ENCODE measurements around the gene NOL12. TPM values are rescaled to one million over a fixed set of nuclear protein-coding genes. Genes with fewer than 3 reads are reported as not detected.

Gene NOL12
- total RNA-seq, 1 donor from 2014 or later = 39.0 TPM

DNA sequence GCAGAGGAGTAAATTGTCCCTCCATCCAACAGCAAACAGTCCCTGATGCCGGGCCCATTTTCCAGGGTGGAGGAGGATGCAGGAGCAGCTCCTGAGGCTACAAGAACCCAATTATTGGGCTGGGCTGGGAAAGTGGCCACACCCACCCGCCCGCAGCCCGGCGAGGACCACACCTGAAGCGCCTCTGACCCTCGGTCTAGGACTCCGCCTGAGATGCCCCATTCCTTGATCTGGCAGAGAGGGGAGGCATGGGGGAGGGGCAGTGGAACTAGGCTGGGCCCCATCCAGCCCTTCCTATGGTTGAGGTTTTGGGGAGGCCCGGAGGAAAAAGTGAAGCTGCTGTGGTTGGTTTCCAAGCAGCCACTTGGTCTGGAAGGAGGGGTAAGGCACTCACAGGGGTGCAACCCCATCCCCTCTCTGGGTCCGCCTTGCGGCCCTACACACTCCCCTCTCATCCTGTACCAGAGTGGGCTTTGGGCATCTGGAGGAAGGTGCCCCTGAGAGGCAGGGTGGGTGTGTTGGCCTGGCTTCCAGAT is 13.2 kb upstream of the NOL12 start:
- no peak overlapping the region for H3K27ac Mint-ChIP-seq
- no peak overlapping the region for H3K4me3 Mint-ChIP-seq
- intact Hi-C loops (cut with micrococcal nuclease) = no loop called here
- CTCF ChIA-PET = interaction anchor here (1.5 kb wide), 1 partner anchor 10 kb away, joined by 4 read pairs; no protein-coding TSS in a partner anchor
- no peaks in the 10 kb centered on the region for H3K27me3 Mint-ChIP-seq
- POLR2A ChIA-PET = interaction anchor here (1.0 to 9.7 kb wide), 3 partner anchors 12 to 30 kb away, joined by 4 to 181 read pairs (median 9); partner anchors contain the start of genes NOL12 and PDXP
- no peaks in the 10 kb centered on the region for H3K9me3 Mint-ChIP-seq
- H3K36me3 Mint-ChIP-seq (ENCODE audit: low read depth) = peaks cover 6% of the 10 kb centered on the region
- TF ChIP-seq, protein P1, sequence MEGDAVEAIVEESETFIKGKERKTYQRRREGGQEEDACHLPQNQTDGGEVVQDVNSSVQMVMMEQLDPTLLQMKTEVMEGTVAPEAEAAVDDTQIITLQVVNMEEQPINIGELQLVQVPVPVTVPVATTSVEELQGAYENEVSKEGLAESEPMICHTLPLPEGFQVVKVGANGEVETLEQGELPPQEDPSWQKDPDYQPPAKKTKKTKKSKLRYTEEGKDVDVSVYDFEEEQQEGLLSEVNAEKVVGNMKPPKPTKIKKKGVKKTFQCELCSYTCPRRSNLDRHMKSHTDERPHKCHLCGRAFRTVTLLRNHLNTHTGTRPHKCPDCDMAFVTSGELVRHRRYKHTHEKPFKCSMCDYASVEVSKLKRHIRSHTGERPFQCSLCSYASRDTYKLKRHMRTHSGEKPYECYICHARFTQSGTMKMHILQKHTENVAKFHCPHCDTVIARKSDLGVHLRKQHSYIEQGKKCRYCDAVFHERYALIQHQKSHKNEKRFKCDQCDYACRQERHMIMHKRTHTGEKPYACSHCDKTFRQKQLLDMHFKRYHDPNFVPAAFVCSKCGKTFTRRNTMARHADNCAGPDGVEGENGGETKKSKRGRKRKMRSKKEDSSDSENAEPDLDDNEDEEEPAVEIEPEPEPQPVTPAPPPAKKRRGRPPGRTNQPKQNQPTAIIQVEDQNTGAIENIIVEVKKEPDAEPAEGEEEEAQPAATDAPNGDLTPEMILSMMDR (IDR thresholded peaks at IDR 0.05) = no peak
- peaks cover 54% of the 10 kb centered on the region for H3K4me1 Mint-ChIP-seq
- DNase-seq (no peak), ATAC-seq (ENCODE audit: low read depth) (no peak)

GRCh38 chr22:37674248-37674647 is 11.9 kb upstream of the NOL12 start:
- Mint-ChIP-seq H3K36me3 (ENCODE audit: low read depth) (peaks cover 6% of the 10 kb centered on the region), H3K4me3 (peak overlapping the region; percentile 16), H3K4me1 (peaks cover 58% of the 10 kb centered on the region), H3K9me3 (no peaks in the 10 kb centered on the region), H3K27me3 (no peaks in the 10 kb centered on the region), H3K27ac (peak overlapping the region; percentile 50)
- intact Hi-C loops (cut with micrococcal nuclease) = no loop called here
- POLR2A ChIA-PET = interaction anchor here (0.7 to 9.7 kb wide), 7 partner anchors 13 to 188 kb away, joined by 3 to 181 read pairs (median 54); partner anchors contain the start of genes GGA1 and PDXP
- DNase-seq (no peak), ATAC-seq (ENCODE audit: low read depth) (no peak)
- TF ChIP-seq, protein P1 (IDR thresholded peaks at IDR 0.05) = no peak
- CTCF ChIA-PET = interaction anchor here (1.9 to 5.0 kb wide), 4 partner anchors 13 to 66 kb away, joined by 8 to 46 read pairs (median 18); partner anchors contain the start of genes GGA1 and PDXP

DNA sequence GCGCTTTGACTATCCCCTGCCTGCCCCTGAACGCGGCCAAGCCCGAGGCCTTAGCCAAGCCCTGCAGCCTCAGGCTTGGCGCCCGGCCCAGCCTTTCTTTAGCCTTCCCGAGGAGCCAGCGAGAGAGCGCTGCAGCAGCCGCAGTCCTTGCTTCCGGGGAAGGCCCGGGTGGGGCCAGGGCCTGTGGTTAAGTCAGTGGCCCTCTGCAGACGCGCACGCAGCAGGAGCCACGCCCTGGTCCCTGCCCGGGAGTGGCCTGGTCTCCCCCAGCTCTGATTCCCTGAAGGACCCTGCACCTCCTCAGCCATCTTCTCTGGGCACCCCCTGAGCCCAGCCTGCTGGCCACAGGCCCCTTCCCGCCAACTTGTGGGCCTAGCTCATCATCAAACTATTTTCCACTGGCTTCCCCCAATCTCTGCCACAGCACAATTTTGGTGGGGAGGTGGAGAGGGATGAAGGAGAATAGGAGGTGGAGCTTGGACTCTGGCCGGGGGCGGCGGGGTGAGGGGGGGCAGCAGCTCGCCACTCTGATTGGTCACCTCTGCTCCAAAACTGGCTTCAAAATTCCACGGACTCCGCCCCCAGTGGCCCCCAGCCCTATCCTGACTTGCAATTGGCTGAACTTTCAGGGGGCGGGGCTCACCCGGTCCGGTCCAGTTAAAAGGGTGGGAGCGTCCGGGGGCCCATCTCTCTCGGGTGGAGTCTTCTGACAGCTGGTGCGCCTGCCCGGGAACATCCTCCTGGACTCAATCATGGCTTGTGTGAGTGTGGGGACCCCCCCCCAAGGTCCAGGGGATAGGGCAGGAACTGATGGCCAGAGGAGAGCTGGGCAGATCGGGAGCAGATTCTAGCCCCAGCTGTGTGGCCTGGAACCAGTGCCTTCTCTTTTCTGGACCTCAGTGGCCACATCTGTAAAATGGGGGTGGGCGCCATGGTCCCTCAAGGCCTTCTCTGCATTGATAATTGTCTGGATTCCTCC is 10.9 kb upstream of the NOL12 start, which contains the start of gene LGALS1:
TSS of gene LGALS1 (plus strand) at position 686 of the 979 bp plus-strand sequence. CDS start at position 753, 67 bp downstream.
- intact Hi-C loops (cut with micrococcal nuclease) = no loop called here
- Mint-ChIP-seq H3K27ac (peak within 1 kb of the TSS; percentile 91), H3K4me1 (peaks cover 62% of the 10 kb centered on the region), H3K9me3 (no peaks in the 10 kb centered on the region), H3K36me3 (ENCODE audit: low read depth) (peaks cover 8% of the 10 kb centered on the region), H3K4me3 (peak within 1 kb of the TSS; percentile 84), H3K27me3 (no peaks in the 10 kb centered on the region)
- CTCF ChIA-PET = interaction anchor here (1.1 to 5.0 kb wide), 6 partner anchors 11 to 67 kb away, joined by 5 to 46 read pairs (median 9); partner anchors contain the start of genes GGA1, NOL12 and PDXP
- ATAC-seq (ENCODE audit: low read depth) (peak; percentile 43), DNase-seq (peak; percentile 60)
- POLR2A ChIA-PET = interaction anchor here (0.6 to 9.7 kb wide), 13 partner anchors 8 to 1297 kb away, joined by 3 to 181 read pairs (median 8); partner anchors contain the start of genes GGA1, NOL12, PDXP and SH3BP1
- TF ChIP-seq, protein P1 (IDR thresholded peaks at IDR 0.05) = no peak

DNA sequence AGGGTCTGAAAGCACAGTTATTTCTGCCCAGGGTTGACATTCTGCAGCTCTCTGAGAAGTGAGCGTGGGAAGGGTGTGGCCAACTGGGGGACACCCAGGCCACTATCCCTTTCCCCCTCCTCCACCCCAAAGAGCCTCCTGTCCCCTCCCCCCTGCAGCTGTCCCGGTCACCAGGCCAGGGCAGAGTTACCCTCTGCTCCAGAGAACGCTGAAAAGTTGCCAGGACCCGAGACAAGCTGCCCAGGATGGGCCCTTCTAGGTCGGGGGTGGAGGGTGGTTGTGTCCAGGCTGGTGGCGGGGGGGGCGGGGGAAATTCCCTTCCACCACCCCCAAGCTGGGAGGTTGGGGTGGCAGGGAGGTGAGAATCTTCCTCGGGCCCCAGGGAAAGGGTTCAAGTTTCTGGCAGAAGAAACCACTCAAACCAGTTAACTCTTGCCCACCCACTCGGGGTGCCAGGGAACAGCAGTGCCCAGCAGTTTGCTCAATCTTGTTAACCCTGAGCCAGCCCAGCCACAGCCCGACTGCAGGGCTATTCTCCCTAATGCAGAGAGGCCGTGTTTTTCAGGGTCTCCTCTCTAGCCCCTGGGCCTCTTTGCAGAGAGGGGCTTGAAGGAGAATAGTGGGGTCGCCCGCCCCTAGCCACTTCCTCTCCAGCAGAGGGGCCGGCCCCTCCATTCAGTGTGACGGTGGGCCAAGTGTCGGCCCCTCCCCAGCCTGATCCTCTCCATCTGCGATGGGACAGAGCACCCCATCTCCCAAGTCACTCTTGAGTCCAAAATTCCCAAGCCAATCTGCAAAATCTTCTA is 10.0 kb upstream of the NOL12 start:
- TF ChIP-seq, protein P1 (IDR thresholded peaks at IDR 0.05) = no peak
- no peak for ATAC-seq (ENCODE audit: low read depth)
- Mint-ChIP-seq H3K9me3 (no peaks in the 10 kb centered on the region), H3K27me3 (no peaks in the 10 kb centered on the region), H3K4me3 (peak overlapping the region; percentile 84), H3K4me1 (peaks cover 61% of the 10 kb centered on the region), H3K27ac (peak overlapping the region; percentile 91), H3K36me3 (ENCODE audit: low read depth) (peaks cover 8% of the 10 kb centered on the region)
- no peak for DNase-seq
- POLR2A ChIA-PET = interaction anchor here (0.6 to 9.7 kb wide), 15 partner anchors 9 to 1298 kb away, joined by 3 to 181 read pairs (median 8); partner anchors contain the start of genes ANKRD54, GGA1, NOL12 and PDXP
- CTCF ChIA-PET = interaction anchor here (1.1 to 5.0 kb wide), 7 partner anchors 10 to 68 kb away, joined by 5 to 46 read pairs (median 9); partner anchors contain the start of genes GGA1, NOL12 and PDXP
- intact Hi-C loops (cut with micrococcal nuclease) = loop anchor here (2.0 kb wide), 1 partner anchor 169 kb away; the partner anchor contains the start of gene ANKRD54

All from activated B cell treated with CpG ODN at 0.5 μM for 24 hours (primary cell).